NT2/D1 (cell line): ENCODE results near the gene C1D.

Source experiments
- YY1 ChIP-seq: IDR thresholded peaks from 2 replicates; pipeline ENCODE4 v1.6.1; 2011; ENCODE audit not compliant: insufficient read length, insufficient read depth
- ZNF274 ChIP-seq: IDR thresholded peaks from 2 replicates; pipeline ENCODE4 v1.6.1; 2011; ENCODE audit warnings: mild to moderate bottlenecking, low read depth, low read length

GRCh38 chr2:68052717-68053422, 9.9 kb downstream of the C1D start:
- no peak for TF ChIP-seq ZNF274
- no peak for TF ChIP-seq YY1
